Neuron (in vitro differentiated cells): Measurements from ENCODE around the gene APOL2.
"Not testable (repeated sequence)": the region's sequence is repeated elsewhere in the genome, so short reads cannot be mapped to it uniquely, and the experiment has no call there.

Experiments used
- H2AFZ ChIP-seq: one replicate; pipeline ENCODE4 v1.6.1; 2013; ENCODE audit warnings: low read depth, mild to moderate bottlenecking, inconsistent platforms, low read length, moderate library complexity
- H3K27me3 ChIP-seq: one replicate; pipeline ENCODE4 v1.6.1; 2013; ENCODE audit warnings: low read length; ENCODE audit not compliant: insufficient read depth
- H3K36me3 ChIP-seq: one replicate; pipeline ENCODE4 v1.6.1; 2013; ENCODE audit warnings: low read length; ENCODE audit not compliant: insufficient read depth
- H3K4me1 ChIP-seq: one replicate; pipeline ENCODE4 v1.6.1; 2013; ENCODE audit warnings: low read length; ENCODE audit not compliant: insufficient read depth
- H3K4me3 ChIP-seq: 2 replicates; pipeline ENCODE4 v1.5.1; 2013; ENCODE audit warnings: mild to moderate bottlenecking, low read length, moderate library complexity
- H3K9me3 ChIP-seq: one replicate; pipeline ENCODE4 v1.6.1; 2013; ENCODE audit warnings: low read length

The APOL2 gene

GRCh38 chr22:36191106-36191836 is 48.1 kb downstream of the APOL2 start:
- Histone ChIP-seq H2AFZ (no peak overlapping the region), H3K4me1 (peaks cover 6% of the 10 kb centered on the region), H3K27me3 (no peaks in the 10 kb centered on the region), H3K4me3 (no peak overlapping the region), H3K36me3 (no peaks in the 10 kb centered on the region), H3K9me3 (no peaks in the 10 kb centered on the region)

- H3K9me3 ChIP-seq, H3K4me1 ChIP-seq, H3K4me3 ChIP-seq, H2AFZ ChIP-seq, H3K27me3 ChIP-seq, H3K36me3 ChIP-seq: not testable (repeated sequence)
These were observed 51.5 kb downstream of the APOL2 start for GRCh38 chr22:36187862-36188261.

- no peaks in the 10 kb centered on the region for H3K36me3 ChIP-seq
- no peaks in the 10 kb centered on the region for H3K4me1 ChIP-seq
- no peaks in the 10 kb centered on the region for H3K9me3 ChIP-seq
- peaks cover 9% of the 10 kb centered on the region for H3K27me3 ChIP-seq
- no peak overlapping the region for H3K4me3 ChIP-seq
- H2AFZ ChIP-seq = no peak overlapping the region
These were observed 53.3 kb downstream of the APOL2 start for GRCh38 chr22:36185828-36186624.

- H3K4me1 ChIP-seq = no peaks in the 10 kb centered on the region
- no peaks in the 10 kb centered on the region for H3K9me3 ChIP-seq
- H3K36me3 ChIP-seq = no peaks in the 10 kb centered on the region
- no peak overlapping the region for H2AFZ ChIP-seq
- peaks cover 9% of the 10 kb centered on the region for H3K27me3 ChIP-seq
- no peak overlapping the region for H3K4me3 ChIP-seq
These were observed 54.8 kb downstream of the APOL2 start for GRCh38 chr22:36184433-36185025.

- Histone ChIP-seq H3K36me3 (no peaks in the 10 kb centered on the region), H3K27me3 (peaks cover 9% of the 10 kb centered on the region), H3K9me3 (no peaks in the 10 kb centered on the region), H2AFZ (no peak overlapping the region), H3K4me3 (no peak overlapping the region), H3K4me1 (no peaks in the 10 kb centered on the region)
These were observed 55.9 kb downstream of the APOL2 start for GRCh38 chr22:36183446-36183845.

GRCh38 chr22:36182857-36183256 is 56.5 kb downstream of the APOL2 start:
- H3K4me1 ChIP-seq = no peaks in the 10 kb centered on the region
- no peak overlapping the region for H3K4me3 ChIP-seq
- no peak overlapping the region for H2AFZ ChIP-seq
- no peaks in the 10 kb centered on the region for H3K36me3 ChIP-seq
- H3K27me3 ChIP-seq = peaks cover 9% of the 10 kb centered on the region
- no peaks in the 10 kb centered on the region for H3K9me3 ChIP-seq

- Histone ChIP-seq H3K9me3 (no peaks in the 10 kb centered on the region), H3K36me3 (no peaks in the 10 kb centered on the region), H3K4me3 (no peak overlapping the region), H3K27me3 (peaks cover 9% of the 10 kb centered on the region), H2AFZ (no peak overlapping the region), H3K4me1 (no peaks in the 10 kb centered on the region)
These were observed 57.3 kb downstream of the APOL2 start for GRCh38 chr22:36182056-36182455.

- no peaks in the 10 kb centered on the region for H3K36me3 ChIP-seq
- no peaks in the 10 kb centered on the region for H3K4me1 ChIP-seq
- no peak overlapping the region for H3K4me3 ChIP-seq
- H3K9me3 ChIP-seq = no peaks in the 10 kb centered on the region
- H2AFZ ChIP-seq = no peak overlapping the region
- peaks cover 8% of the 10 kb centered on the region for H3K27me3 ChIP-seq
These were observed 58.4 kb downstream of the APOL2 start for GRCh38 chr22:36180928-36181327.

- Histone ChIP-seq H3K27me3 (peaks cover 3% of the 10 kb centered on the region), H3K4me1 (no peaks in the 10 kb centered on the region), H3K36me3 (no peaks in the 10 kb centered on the region), H3K9me3 (no peaks in the 10 kb centered on the region), H2AFZ (no peak overlapping the region), H3K4me3 (no peak overlapping the region)
These were observed 59.1 kb downstream of the APOL2 start for GRCh38 chr22:36180038-36180880.

GRCh38 chr22:36177160-36177559 is 62.2 kb downstream of the APOL2 start:
- Histone ChIP-seq H3K4me1 (no peaks in the 10 kb centered on the region), H3K4me3 (no peak overlapping the region), H2AFZ (no peak overlapping the region), H3K9me3 (no peaks in the 10 kb centered on the region), H3K27me3 (no peaks in the 10 kb centered on the region), H3K36me3 (no peaks in the 10 kb centered on the region)
